Neural crest cell (in vitro differentiated cells): ENCODE measurements around the gene CALML3. TPM values are rescaled to one million over a fixed set of nuclear protein-coding genes. Genes with fewer than 3 reads are reported as not detected.

Experiments used
- DNase-seq: peaks from one replicate; pipeline ENCODE4 v3.0.0; 2021; ENCODE audit warnings: low read depth, mixed read lengths, low spot score
- H3K27ac Mint-ChIP-seq: one replicate; pipeline ENCODE4 v1.8.0; 2021; ENCODE audit warnings: mild to moderate bottlenecking, mixed read lengths; ENCODE audit not compliant: unreplicated experiment
- H3K27me3 Mint-ChIP-seq: 2 replicates; pipeline ENCODE4 v1.8.0; 2021; ENCODE audit warnings: low read depth, mild to moderate bottlenecking, mixed read lengths
- H3K36me3 Mint-ChIP-seq: 2 replicates; pipeline ENCODE4 v1.8.0; 2021; ENCODE audit warnings: low read depth, mild to moderate bottlenecking, mixed read lengths
- H3K4me1 Mint-ChIP-seq: 2 replicates; pipeline ENCODE4 v1.8.0; 2021; ENCODE audit warnings: mixed read lengths
- H3K4me3 Mint-ChIP-seq: one replicate; pipeline ENCODE4 v1.8.0; 2021; ENCODE audit warnings: mild to moderate bottlenecking, mixed read lengths
- H3K9me3 Mint-ChIP-seq: 2 replicates; pipeline ENCODE4 v1.8.0; 2021; ENCODE audit warnings: mixed read lengths
- CTCF ChIP-seq: fragments of 200-600 bp; sonication (generic); conservative IDR thresholded peaks from 2 replicates; pipeline ENCODE4 v1.5.0; 2021; ENCODE audit warnings: antibody characterized with exemption, mild to moderate bottlenecking
- total RNA-seq: library from RNA; stranded (reverse); gene quantifications from 2 replicates; pipeline ENCODE4 v1.2.1, GENCODE V29; 2021

Gene CALML3
- total RNA-seq, 1 donor from 2014 or later = not detected

- Mint-ChIP-seq H3K36me3 (no peaks in the 10 kb centered on the region), H3K4me1 (peaks cover 6% of the 10 kb centered on the region), H3K27ac (no peak overlapping the region), H3K9me3 (peaks cover 3% of the 10 kb centered on the region), H3K27me3 (no peaks in the 10 kb centered on the region), H3K4me3 (no peak overlapping the region)
- no peak for DNase-seq
- TF ChIP-seq CTCF = no peak
Measured at GRCh38 chr10:5527332-5528200, 2.8 kb downstream of the CALML3 start.

- no peak for TF ChIP-seq CTCF
- H3K4me1 Mint-ChIP-seq = peaks cover 4% of the 10 kb centered on the region
- H3K9me3 Mint-ChIP-seq = peaks cover 3% of the 10 kb centered on the region
- H3K27ac Mint-ChIP-seq = no peak overlapping the region
- H3K4me3 Mint-ChIP-seq = no peak overlapping the region
- no peaks in the 10 kb centered on the region for H3K27me3 Mint-ChIP-seq
- no peak for DNase-seq
- H3K36me3 Mint-ChIP-seq = no peaks in the 10 kb centered on the region
Measured at GRCh38 chr10:5528989-5529701, 4.4 kb downstream of the CALML3 start.

GRCh38 chr10:5529702-5530411, 5.1 kb downstream of the CALML3 start:
- H3K9me3 Mint-ChIP-seq = peaks cover 3% of the 10 kb centered on the region
- TF ChIP-seq CTCF = no peak
- H3K4me1 Mint-ChIP-seq = peaks cover 6% of the 10 kb centered on the region
- H3K36me3 Mint-ChIP-seq = no peaks in the 10 kb centered on the region
- no peak for DNase-seq
- no peak overlapping the region for H3K27ac Mint-ChIP-seq
- H3K4me3 Mint-ChIP-seq = no peak overlapping the region
- H3K27me3 Mint-ChIP-seq = no peaks in the 10 kb centered on the region

GRCh38 chr10:5530412-5530806, 5.6 kb downstream of the CALML3 start:
- no peaks in the 10 kb centered on the region for H3K36me3 Mint-ChIP-seq
- no peak for DNase-seq
- no peak for TF ChIP-seq CTCF
- H3K4me3 Mint-ChIP-seq = no peak overlapping the region
- no peaks in the 10 kb centered on the region for H3K27me3 Mint-ChIP-seq
- H3K27ac Mint-ChIP-seq = peak overlapping the region; percentile 62
- peaks cover 6% of the 10 kb centered on the region for H3K4me1 Mint-ChIP-seq
- H3K9me3 Mint-ChIP-seq = peaks cover 3% of the 10 kb centered on the region

- TF ChIP-seq CTCF = no peak
- Mint-ChIP-seq H3K4me3 (no peak overlapping the region), H3K27ac (no peak overlapping the region)
Measured at GRCh38 chr10:5530846-5531557, 6.2 kb downstream of the CALML3 start.

More at GRCh38 chr10:5530846-5531557, 6.2 kb downstream of the CALML3 start:
- Mint-ChIP-seq H3K27me3 (no peaks in the 10 kb centered on the region), H3K36me3 (no peaks in the 10 kb centered on the region), H3K9me3 (peaks cover 3% of the 10 kb centered on the region), H3K4me1 (peaks cover 6% of the 10 kb centered on the region)
- DNase-seq = no peak
